Smooth muscle cell (in vitro differentiated cells): Measurements from ENCODE around the gene LGR4. TPM values are rescaled to one million over a fixed set of nuclear protein-coding genes. Genes with fewer than 3 reads are reported as not detected.

Experiments
- DNase-seq: peaks from one replicate; lab custom pipeline; 2025; ENCODE audit not compliant: unreplicated experiment; lab: John Stamatoyannopoulos, UW
- H2AFZ ChIP-seq: fragments of 200-600 bp; sonication (generic); 2 replicates; pipeline ENCODE4 v1.6.0; 2016; ENCODE audit warnings: antibody characterized with exemption, low read depth, mild to moderate bottlenecking
- H3F3A ChIP-seq: fragments of 200-600 bp; sonication (generic); 2 replicates; pipeline ENCODE4 v1.6.0; 2017; ENCODE audit warnings: antibody characterized with exemption, low read depth
- H3K27ac ChIP-seq: fragments of 200-600 bp; sonication (generic); 2 replicates; pipeline ENCODE4 v1.5.1; 2016; ENCODE audit warnings: low read depth, mild to moderate bottlenecking
- H3K27me3 ChIP-seq: fragments of 200-600 bp; sonication (generic); 2 replicates; pipeline ENCODE4 v1.6.1; 2016; ENCODE audit warnings: low read depth, mild to moderate bottlenecking
- H3K36me3 ChIP-seq: fragments of 200-600 bp; sonication (generic); 2 replicates; pipeline ENCODE4 v1.5.1; 2016; ENCODE audit warnings: low read depth
- H3K4me1 ChIP-seq: fragments of 200-600 bp; sonication (generic); 2 replicates; pipeline ENCODE4 v1.5.1; 2016; ENCODE audit warnings: low read depth
- H3K4me2 ChIP-seq: fragments of 200-600 bp; sonication (generic); 2 replicates; pipeline ENCODE4 v1.6.0; 2016; ENCODE audit warnings: mild to moderate bottlenecking
- H3K4me3 ChIP-seq: fragments of 200-600 bp; sonication (generic); 2 replicates; pipeline ENCODE4 v1.5.1; 2016; ENCODE audit warnings: mild to moderate bottlenecking
- H3K79me2 ChIP-seq: fragments of 200-600 bp; sonication (generic); 2 replicates; pipeline ENCODE4 v1.6.0; 2016; ENCODE audit warnings: low read depth, mild to moderate bottlenecking
- H3K9ac ChIP-seq: fragments of 200-600 bp; sonication (generic); 2 replicates; pipeline ENCODE4 v1.6.0; 2016; ENCODE audit warnings: low read depth
- H3K9me3 ChIP-seq: fragments of 200-600 bp; sonication (generic); replicated peaks from 2 replicates; pipeline ENCODE4 v1.5.1; 2016; ENCODE audit warnings: low read depth
- H4K20me1 ChIP-seq: fragments of 200-600 bp; sonication (generic); 2 replicates; pipeline ENCODE4 v1.6.0; 2016; ENCODE audit warnings: low read depth
- WGBS: methylation state at CpG from one replicate; pipeline ENCODE4 v1.1.7; 2016; ENCODE audit warnings: low lambda C conversion rate; 5-methylcytosine and 5-hydroxymethylcytosine counted together
- polyA plus RNA-seq: library from polyadenylated mRNA; unstranded; fragments of >200 nt; fragmentation: Nextera tagmentation; extraction: Ambion mirVana; gene quantifications from 2 replicates; pipeline ENCODE4 v1.2.1, GENCODE V29; 2016
- total RNA-seq: library from RNA; depleted of rRNA; stranded (reverse); fragments of >200 nt; gene quantifications from 2 replicates; pipeline ENCODE4 v1.2.3, GENCODE V29; 2014
- TF ChIP-seq, protein P1 (sequence below): fragments of 200-600 bp; sonication (generic); IDR thresholded peaks from 2 replicates; pipeline ENCODE4 v1.5.1; 2017; ENCODE audit warnings: borderline replicate concordance, mild to moderate bottlenecking, antibody characterized with exemption; ENCODE audit not compliant: insufficient read depth, poor library complexity, severe bottlenecking

LGR4 gene
- total and polyA plus RNA-seq, 2 experiments from 2014 or later, result 21.4 to 96.5 TPM

DNA sequence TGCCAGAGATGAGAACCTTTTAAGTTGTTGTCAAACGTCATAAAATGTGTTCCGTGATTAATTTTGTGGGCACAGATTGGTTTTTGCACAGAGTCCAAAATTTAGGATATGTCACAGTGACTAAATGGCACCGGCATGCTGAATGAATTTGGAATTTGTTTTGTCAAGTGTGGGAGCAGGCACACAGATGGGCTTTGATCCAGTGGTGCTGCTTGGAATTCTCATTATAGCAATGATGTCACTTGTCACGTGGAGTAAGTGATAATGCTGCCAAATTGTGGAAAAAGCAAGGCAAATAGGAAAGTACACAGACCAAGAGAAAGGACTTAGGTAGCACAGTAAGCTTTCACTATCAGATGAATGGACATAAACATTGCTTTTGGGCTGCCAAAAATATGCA is 42.0 kb upstream of the LGR4 start:
- H2AFZ ChIP-seq, result no peak overlapping the region

DNA sequence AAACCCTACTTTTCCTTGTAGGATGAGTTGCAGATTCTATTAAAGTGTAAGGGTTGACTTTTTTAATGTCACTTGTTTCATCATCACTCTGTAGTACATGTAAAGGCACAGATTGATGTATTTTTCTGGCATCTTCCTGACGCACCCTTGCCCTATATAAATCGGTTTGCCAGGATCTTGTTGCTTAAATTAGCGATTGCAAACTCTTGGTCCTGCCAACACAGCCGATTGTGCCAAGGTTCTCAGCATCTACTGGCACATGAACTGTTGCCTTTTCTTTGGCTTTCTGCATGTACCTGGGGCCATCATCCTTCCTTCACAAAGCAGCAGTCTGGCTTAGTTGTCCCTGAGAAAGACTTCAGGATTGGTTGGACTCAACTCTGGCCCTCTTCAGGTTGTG is 41.5 kb upstream of the LGR4 start:
- Histone ChIP-seq H3F3A (no peaks in the 10 kb centered on the region), H3K4me3 (no peak overlapping the region), H4K20me1 (no peaks in the 10 kb centered on the region), H2AFZ (no peak overlapping the region), H3K4me2 (no peak overlapping the region), H3K4me1 (no peaks in the 10 kb centered on the region), H3K9me3 (peaks cover 6% of the 10 kb centered on the region), H3K79me2 (no peaks in the 10 kb centered on the region), H3K9ac (no peak overlapping the region), H3K27ac (no peak overlapping the region), H3K36me3 (peaks cover 5% of the 10 kb centered on the region), H3K27me3 (no peaks in the 10 kb centered on the region)
- TF ChIP-seq, protein P1, sequence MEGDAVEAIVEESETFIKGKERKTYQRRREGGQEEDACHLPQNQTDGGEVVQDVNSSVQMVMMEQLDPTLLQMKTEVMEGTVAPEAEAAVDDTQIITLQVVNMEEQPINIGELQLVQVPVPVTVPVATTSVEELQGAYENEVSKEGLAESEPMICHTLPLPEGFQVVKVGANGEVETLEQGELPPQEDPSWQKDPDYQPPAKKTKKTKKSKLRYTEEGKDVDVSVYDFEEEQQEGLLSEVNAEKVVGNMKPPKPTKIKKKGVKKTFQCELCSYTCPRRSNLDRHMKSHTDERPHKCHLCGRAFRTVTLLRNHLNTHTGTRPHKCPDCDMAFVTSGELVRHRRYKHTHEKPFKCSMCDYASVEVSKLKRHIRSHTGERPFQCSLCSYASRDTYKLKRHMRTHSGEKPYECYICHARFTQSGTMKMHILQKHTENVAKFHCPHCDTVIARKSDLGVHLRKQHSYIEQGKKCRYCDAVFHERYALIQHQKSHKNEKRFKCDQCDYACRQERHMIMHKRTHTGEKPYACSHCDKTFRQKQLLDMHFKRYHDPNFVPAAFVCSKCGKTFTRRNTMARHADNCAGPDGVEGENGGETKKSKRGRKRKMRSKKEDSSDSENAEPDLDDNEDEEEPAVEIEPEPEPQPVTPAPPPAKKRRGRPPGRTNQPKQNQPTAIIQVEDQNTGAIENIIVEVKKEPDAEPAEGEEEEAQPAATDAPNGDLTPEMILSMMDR, result no peak
- WGBS, result 95% methylated on average over 4 of the region's 4 CpGs
- no peak for DNase-seq

More for the DNA sequence above, 42.0 kb upstream of the LGR4 start:
- WGBS, result 85% methylated on average over 4 of the region's 4 CpGs
- H3K9ac ChIP-seq, result no peak overlapping the region
- H3K79me2 ChIP-seq, result no peaks in the 10 kb centered on the region
- H3K4me1 ChIP-seq, result no peaks in the 10 kb centered on the region
- H3K27me3 ChIP-seq, result no peaks in the 10 kb centered on the region
- TF ChIP-seq, protein P1, result no peak
- no peak for DNase-seq
- no peaks in the 10 kb centered on the region for H4K20me1 ChIP-seq
- H3K27ac ChIP-seq, result no peak overlapping the region
- peaks cover 6% of the 10 kb centered on the region for H3K9me3 ChIP-seq
- no peak overlapping the region for H3K4me3 ChIP-seq
- peaks cover 5% of the 10 kb centered on the region for H3K36me3 ChIP-seq
- H3F3A ChIP-seq, result no peaks in the 10 kb centered on the region
- no peak overlapping the region for H3K4me2 ChIP-seq

DNA sequence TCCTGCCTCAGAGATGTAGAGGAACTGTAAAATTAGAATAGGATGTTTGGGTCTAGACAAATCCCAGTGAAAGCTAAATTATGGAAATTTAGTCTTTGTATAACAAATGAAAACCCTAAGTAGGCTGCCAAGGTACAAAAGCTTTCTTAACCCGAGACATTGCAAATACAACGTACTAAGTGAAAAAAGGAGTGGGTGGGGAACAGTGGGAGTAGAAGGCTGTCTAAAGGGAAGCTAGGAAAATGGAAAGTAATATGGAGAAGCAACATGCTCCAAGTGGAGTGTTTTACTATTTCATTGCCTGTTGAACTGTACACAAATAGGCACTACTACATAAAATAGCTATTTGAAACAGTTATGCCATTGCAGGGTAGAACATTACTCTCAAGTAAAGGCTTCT is 40.8 kb upstream of the LGR4 start:
- peaks cover 5% of the 10 kb centered on the region for H3K36me3 ChIP-seq
- H2AFZ ChIP-seq, result no peak overlapping the region
- H4K20me1 ChIP-seq, result no peaks in the 10 kb centered on the region
- TF ChIP-seq, protein P1, result no peak
- H3K27me3 ChIP-seq, result no peaks in the 10 kb centered on the region
- no peaks in the 10 kb centered on the region for H3F3A ChIP-seq
- H3K79me2 ChIP-seq, result no peaks in the 10 kb centered on the region
- H3K9ac ChIP-seq, result no peak overlapping the region
- no peak overlapping the region for H3K4me3 ChIP-seq
- H3K27ac ChIP-seq, result no peak overlapping the region
- peaks cover 6% of the 10 kb centered on the region for H3K9me3 ChIP-seq
- H3K4me1 ChIP-seq, result no peaks in the 10 kb centered on the region
- WGBS, result 76% methylated on average over 2 of the region's 2 CpGs
- DNase-seq, result no peak
- no peak overlapping the region for H3K4me2 ChIP-seq

DNA sequence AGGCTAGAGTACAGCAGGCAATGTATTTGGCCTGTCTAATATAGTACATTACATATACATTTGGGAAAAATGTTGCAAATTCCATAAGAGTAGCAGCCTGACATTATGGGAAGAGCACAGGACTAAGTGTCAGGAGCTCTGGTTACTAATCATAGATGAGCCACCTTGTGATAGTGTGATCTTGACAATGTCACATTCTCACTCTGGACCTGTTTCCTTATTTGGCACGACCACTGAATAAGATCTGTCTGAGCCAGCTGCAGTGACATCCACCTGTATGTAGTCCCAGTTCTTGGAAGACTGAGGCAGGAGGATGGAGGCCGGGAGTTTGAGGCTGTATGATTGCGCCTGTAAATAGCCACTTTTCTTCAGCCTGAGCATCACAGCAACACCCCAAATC is 39.6 kb upstream of the LGR4 start:
- Histone ChIP-seq H3K4me1 (peaks cover 4% of the 10 kb centered on the region), H3K4me2 (no peak overlapping the region), H2AFZ (no peak overlapping the region), H3K27ac (no peak overlapping the region), H3K27me3 (no peaks in the 10 kb centered on the region), H3K9me3 (peaks cover 6% of the 10 kb centered on the region), H3K79me2 (no peaks in the 10 kb centered on the region), H3K9ac (no peak overlapping the region), H3K36me3 (peaks cover 5% of the 10 kb centered on the region), H3K4me3 (no peak overlapping the region), H4K20me1 (no peaks in the 10 kb centered on the region), H3F3A (no peaks in the 10 kb centered on the region)
- no peak for DNase-seq
- TF ChIP-seq, protein P1, result no peak
- 95% methylated on average over 3 of the region's 3 CpGs for WGBS
